ENCODE measurements around the gene CDCA5.

Gene CDCA5

DNA sequence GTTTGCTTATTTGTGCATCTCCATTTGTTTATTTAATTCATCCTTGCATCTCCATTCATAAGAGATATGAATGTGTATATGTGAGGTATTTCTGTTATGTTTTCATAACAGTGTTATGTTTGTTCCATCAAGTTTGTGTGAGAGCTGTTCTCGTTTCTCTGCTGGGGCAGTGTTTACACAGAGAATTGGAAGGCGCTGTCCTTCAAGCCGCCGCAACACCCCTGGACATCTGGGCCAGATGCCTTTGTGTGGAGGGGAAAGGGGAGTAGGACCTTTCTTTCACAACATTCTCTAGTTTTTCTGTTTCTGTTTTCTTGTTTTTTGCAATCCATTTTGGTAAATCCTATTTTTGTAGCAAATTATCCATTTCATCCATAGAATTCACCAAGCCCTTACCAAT is 20.8 kb upstream of the CDCA5 start:
- H4K20me1 ChIP-seq (ENCODE audit: insufficient read depth, low read length, poor library complexity, severe bottlenecking), result no peaks in the 10 kb centered on the region
- peaks cover 18% of the 10 kb centered on the region; the same call in 1 of the 2 replicates for H3K79me2 ChIP-seq (ENCODE audit: insufficient read depth, low read length)
- H2AFZ ChIP-seq (ENCODE audit: low read length), result no peak overlapping the region
- TF ChIP-seq, protein P1, sequence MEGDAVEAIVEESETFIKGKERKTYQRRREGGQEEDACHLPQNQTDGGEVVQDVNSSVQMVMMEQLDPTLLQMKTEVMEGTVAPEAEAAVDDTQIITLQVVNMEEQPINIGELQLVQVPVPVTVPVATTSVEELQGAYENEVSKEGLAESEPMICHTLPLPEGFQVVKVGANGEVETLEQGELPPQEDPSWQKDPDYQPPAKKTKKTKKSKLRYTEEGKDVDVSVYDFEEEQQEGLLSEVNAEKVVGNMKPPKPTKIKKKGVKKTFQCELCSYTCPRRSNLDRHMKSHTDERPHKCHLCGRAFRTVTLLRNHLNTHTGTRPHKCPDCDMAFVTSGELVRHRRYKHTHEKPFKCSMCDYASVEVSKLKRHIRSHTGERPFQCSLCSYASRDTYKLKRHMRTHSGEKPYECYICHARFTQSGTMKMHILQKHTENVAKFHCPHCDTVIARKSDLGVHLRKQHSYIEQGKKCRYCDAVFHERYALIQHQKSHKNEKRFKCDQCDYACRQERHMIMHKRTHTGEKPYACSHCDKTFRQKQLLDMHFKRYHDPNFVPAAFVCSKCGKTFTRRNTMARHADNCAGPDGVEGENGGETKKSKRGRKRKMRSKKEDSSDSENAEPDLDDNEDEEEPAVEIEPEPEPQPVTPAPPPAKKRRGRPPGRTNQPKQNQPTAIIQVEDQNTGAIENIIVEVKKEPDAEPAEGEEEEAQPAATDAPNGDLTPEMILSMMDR (conservative IDR thresholded peaks at IDR 0.05; ENCODE audit: low read length), result no peak
- no peak for TF ChIP-seq EZH2phosphoT487 (IDR thresholded peaks at IDR 0.05; ENCODE audit: borderline replicate concordance)
- H3K4me1 ChIP-seq (ENCODE audit: insufficient read depth, low read length, poor library complexity, severe bottlenecking), result peaks cover 4% of the 10 kb centered on the region
- no peaks in the 10 kb centered on the region for H3K27me3 ChIP-seq (ENCODE audit: insufficient read depth, low read length, poor library complexity, severe bottlenecking)
- H3K9ac ChIP-seq (ENCODE audit: low read depth, low read length, poor library complexity, severe bottlenecking), result no peak overlapping the region
- no peak overlapping the region for H3K4me3 ChIP-seq (ENCODE audit: low read length, poor library complexity, severe bottlenecking)
- peaks cover 11% of the 10 kb centered on the region; the same call in 1 of the 2 replicates for H3K36me3 ChIP-seq (ENCODE audit: insufficient read depth, low read length)
- no peaks in the 10 kb centered on the region for H3F3A ChIP-seq (ENCODE audit: low read depth)
- H3K4me2 ChIP-seq (ENCODE audit: low read depth, low read length, poor library complexity, severe bottlenecking), result no peak overlapping the region
- H3K9me2 ChIP-seq (replicated peaks; ENCODE audit: low read depth, low read length), result no peaks in the 10 kb centered on the region
- no peaks in the 10 kb centered on the region for H3K9me3 ChIP-seq (ENCODE audit: insufficient read depth, low read depth, low read length)

DNA sequence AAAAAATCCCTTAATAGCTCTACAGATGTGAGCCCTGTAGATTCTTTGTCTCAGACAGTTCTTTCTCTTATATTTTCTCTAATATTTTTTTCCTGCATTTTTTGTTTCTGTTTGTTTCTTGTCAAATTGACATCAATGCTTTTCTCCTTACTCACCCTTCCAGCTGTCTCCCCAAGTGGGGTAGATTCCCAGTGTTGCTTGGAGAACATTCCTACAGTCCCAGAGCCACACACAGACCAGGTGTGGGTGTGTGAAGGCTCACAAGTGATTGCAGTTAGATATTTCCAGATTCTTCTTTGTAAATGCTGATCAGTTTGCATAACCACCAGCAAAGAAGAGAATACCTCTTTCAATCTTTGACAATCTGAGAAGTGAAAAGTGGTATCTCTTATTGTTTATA is 19.6 kb upstream of the CDCA5 start:
- H3K4me3 ChIP-seq (ENCODE audit: low read length, poor library complexity, severe bottlenecking), result no peak overlapping the region
- no peaks in the 10 kb centered on the region; the same call in 1 of the 2 replicates for H3K36me3 ChIP-seq (ENCODE audit: insufficient read depth, low read length)
- no peaks in the 10 kb centered on the region for H3K9me3 ChIP-seq (ENCODE audit: insufficient read depth, low read depth, low read length)
- H2AFZ ChIP-seq (ENCODE audit: low read length), result no peak overlapping the region
- H3K9ac ChIP-seq (ENCODE audit: low read depth, low read length, poor library complexity, severe bottlenecking), result no peak overlapping the region
- no peak overlapping the region for H3K4me2 ChIP-seq (ENCODE audit: low read depth, low read length, poor library complexity, severe bottlenecking)
- H3F3A ChIP-seq (ENCODE audit: low read depth), result no peaks in the 10 kb centered on the region
- H4K20me1 ChIP-seq (ENCODE audit: insufficient read depth, low read length, poor library complexity, severe bottlenecking), result no peaks in the 10 kb centered on the region
- H3K4me1 ChIP-seq (ENCODE audit: insufficient read depth, low read length, poor library complexity, severe bottlenecking), result peaks cover 6% of the 10 kb centered on the region
- no peaks in the 10 kb centered on the region for H3K9me2 ChIP-seq (replicated peaks; ENCODE audit: low read depth, low read length)
- H3K27me3 ChIP-seq (ENCODE audit: insufficient read depth, low read length, poor library complexity, severe bottlenecking), result no peaks in the 10 kb centered on the region
- TF ChIP-seq, protein P1 (conservative IDR thresholded peaks at IDR 0.05; ENCODE audit: low read length), result no peak
- no peak for TF ChIP-seq EZH2phosphoT487 (IDR thresholded peaks at IDR 0.05; ENCODE audit: borderline replicate concordance)
- H3K79me2 ChIP-seq (ENCODE audit: insufficient read depth, low read length), result peaks cover 29% of the 10 kb centered on the region

DNA sequence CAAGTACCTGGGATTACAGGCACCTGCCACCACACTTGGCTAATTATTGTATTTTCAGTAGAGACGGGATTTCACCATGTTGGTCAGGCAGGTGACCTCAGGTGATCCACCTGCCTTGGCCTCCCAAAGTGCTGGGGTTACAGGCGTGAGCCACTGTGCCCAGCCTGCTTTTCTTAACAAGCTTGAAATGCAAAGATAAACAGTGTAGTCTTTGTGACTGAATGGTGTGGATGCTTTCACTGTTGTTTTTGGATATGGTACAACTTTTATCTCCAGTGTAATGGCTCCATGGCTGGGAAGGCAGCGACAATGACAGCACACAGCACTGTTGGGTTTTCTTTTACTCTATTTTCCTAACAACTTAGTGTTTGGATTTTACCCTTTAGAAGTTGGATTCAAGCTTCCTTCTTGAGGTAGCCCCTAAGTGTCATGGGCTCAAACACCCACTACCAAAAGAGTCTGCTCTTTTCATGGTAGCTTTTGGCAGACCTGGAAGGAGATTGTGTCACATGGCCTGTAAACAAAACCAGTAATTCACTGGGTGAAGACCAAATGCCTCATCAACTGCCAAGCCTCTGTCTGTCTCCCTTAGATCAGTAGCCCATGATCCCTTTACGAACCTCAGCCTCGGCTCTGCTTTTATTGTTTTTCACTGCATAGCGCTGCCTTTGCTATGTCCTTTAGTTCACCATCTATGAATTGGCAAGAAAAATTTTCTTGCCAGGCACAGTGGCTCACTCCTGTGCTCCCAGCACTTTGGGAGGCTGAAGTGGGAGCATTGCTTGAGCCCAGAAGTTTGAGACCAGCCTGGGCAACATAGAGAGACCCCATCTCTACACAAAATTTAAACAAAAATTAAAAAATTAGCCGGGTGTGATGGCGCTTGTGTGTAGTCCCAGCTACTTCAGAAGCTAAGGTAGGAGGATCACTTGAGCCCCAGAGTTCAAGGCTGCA is 18.6 kb upstream of the CDCA5 start:
- Histone ChIP-seq H3K4me2 (ENCODE audit: low read depth, low read length, poor library complexity, severe bottlenecking) (no peak overlapping the region), H3K9me3 (ENCODE audit: insufficient read depth, low read depth, low read length) (no peaks in the 10 kb centered on the region), H3K4me1 (ENCODE audit: insufficient read depth, low read length, poor library complexity, severe bottlenecking) (peaks cover 14% of the 10 kb centered on the region), H4K20me1 (ENCODE audit: insufficient read depth, low read length, poor library complexity, severe bottlenecking) (peaks cover 2% of the 10 kb centered on the region), H3K9ac (ENCODE audit: low read depth, low read length, poor library complexity, severe bottlenecking) (no peak overlapping the region), H3K36me3 (ENCODE audit: insufficient read depth, low read length) (no peaks in the 10 kb centered on the region), H3K79me2 (ENCODE audit: insufficient read depth, low read length) (peaks cover 40% of the 10 kb centered on the region), H3K4me3 (ENCODE audit: low read length, poor library complexity, severe bottlenecking) (no peak overlapping the region), H3F3A (ENCODE audit: low read depth) (no peaks in the 10 kb centered on the region), H2AFZ (ENCODE audit: low read length) (no peak overlapping the region), H3K9me2 (replicated peaks; ENCODE audit: low read depth, low read length) (no peaks in the 10 kb centered on the region), H3K27me3 (ENCODE audit: insufficient read depth, low read length, poor library complexity, severe bottlenecking) (no peaks in the 10 kb centered on the region)
- TF ChIP-seq EZH2phosphoT487 (IDR thresholded peaks at IDR 0.05; ENCODE audit: borderline replicate concordance), result no peak
- TF ChIP-seq, protein P1 (conservative IDR thresholded peaks at IDR 0.05; ENCODE audit: low read length), result no peak

Data from Loucy (cell line).